Gastrocnemius medialis (tissue), 4 donors: ENCODE data around the gene DLD.

Experiments used
- POLR2A ChIP-seq, 2 donors: fragments of 450-650 bp; IDR thresholded peaks; one replicate each; pipeline ENCODE4 v1.6.1; 2017; ENCODE audit warnings: antibody characterized with exemption in 2 of 2, mild to moderate bottlenecking in 2 of 2, moderate library complexity in 2 of 2
- TF ChIP-seq, protein P1 (sequence below), 5 experiments: fragments of 450-650 bp in 3 of 5; fragments of 200-600 bp in 2 of 5; sonication (generic) in 2 of 5; IDR thresholded peaks in 4 of 5; conservative IDR thresholded peaks in 1 of 5; 1 replicate in 4 of 5; 2 replicates in 1 of 5; pipeline ENCODE4 v1.5.1; 2016 to 2019; ENCODE audit warnings: antibody characterized with exemption in 5 of 5, mild to moderate bottlenecking in 3 of 5, moderate library complexity in 3 of 5

DNA sequence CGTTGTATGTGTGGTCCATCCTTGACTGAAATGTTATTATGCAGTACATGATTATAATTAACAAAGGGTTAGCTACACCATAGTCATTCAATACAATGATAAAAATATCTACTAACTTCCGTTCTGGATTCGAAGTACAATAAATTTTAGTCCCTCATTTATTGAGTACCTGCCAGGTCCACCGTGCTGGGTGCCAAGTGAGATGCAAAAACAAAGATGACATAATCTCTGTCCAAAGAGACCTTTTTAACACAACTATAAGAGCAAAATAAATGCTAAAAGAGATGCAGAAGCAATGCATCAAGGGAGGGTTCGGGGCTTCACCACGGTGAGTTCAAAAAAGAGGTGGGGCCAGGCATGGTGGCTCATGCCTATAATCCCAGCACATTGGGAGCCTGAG, 78.9 kb downstream of the DLD start:
- TF ChIP-seq, protein P1, sequence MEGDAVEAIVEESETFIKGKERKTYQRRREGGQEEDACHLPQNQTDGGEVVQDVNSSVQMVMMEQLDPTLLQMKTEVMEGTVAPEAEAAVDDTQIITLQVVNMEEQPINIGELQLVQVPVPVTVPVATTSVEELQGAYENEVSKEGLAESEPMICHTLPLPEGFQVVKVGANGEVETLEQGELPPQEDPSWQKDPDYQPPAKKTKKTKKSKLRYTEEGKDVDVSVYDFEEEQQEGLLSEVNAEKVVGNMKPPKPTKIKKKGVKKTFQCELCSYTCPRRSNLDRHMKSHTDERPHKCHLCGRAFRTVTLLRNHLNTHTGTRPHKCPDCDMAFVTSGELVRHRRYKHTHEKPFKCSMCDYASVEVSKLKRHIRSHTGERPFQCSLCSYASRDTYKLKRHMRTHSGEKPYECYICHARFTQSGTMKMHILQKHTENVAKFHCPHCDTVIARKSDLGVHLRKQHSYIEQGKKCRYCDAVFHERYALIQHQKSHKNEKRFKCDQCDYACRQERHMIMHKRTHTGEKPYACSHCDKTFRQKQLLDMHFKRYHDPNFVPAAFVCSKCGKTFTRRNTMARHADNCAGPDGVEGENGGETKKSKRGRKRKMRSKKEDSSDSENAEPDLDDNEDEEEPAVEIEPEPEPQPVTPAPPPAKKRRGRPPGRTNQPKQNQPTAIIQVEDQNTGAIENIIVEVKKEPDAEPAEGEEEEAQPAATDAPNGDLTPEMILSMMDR (IDR thresholded peaks at IDR 0.05 in 4 of 5, conservative IDR thresholded peaks at IDR 0.05 in 1 of 5) = no peak
- TF ChIP-seq POLR2A (IDR thresholded peaks at IDR 0.05) = no peak
